Activated gamma-delta T cell treated with anti-CD3 and anti-CD28 coated beads, Interleukin-2, amount 50 U/mL, for 16 hours (primary cell): Measurements from ENCODE around the gene DPYD.

Experiments used
- DNase-seq: peaks from one replicate; pipeline ENCODE4 v3.0.0-alpha.2; 2020; ENCODE audit warnings: low read depth

DPYD gene

DNA sequence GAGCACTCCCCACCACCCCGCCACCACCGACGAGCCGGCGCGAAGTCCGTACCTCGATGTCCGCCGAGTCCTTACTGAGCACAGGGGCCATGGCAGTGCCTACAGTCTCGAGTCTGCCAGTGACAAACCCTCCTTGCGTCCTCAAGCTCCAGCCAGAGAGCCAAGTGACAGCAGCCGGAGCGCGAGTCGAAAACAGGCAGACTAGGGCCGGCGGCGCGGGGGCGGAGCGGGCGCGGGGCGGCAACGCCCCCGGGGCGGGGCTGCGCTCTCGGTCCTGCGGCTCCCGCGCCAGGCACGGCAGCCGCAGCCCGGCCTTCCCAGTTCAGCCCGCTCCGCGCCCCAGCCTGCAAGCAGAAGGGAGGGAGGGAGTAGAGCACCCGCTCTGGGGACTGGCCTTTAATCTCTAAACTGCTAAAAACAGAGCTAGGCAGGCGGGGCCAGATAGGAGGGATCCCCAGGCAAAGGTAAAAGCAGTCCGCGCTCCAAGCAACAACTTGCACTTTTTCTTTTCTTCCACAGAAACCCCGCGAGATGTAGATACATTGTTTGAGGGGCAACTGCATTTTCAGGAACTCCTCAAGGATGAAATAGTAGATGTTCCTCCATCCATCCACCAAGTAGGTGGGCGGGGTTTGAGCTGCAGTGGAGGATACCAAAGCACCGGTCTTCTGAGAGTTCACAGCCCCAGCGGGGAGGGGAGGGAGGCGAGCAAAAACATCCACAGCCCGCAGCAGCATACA lies at the start of gene DPYD:
Gene DPYD, minus strand, starts transcription at position 203 of the 740 bp plus-strand sequence. Its CDS starts 112 bp downstream, at position 91.
- DNase-seq, result peak; percentile 74

GRCh38 chr1:97960470-97960869 lies 39.6 kb upstream of the DPYD start:
- no peak for DNase-seq

- DNase-seq, result no peak
These were observed 26.9 kb upstream of the DPYD start for GRCh38 chr1:97947695-97948094.

DNA sequence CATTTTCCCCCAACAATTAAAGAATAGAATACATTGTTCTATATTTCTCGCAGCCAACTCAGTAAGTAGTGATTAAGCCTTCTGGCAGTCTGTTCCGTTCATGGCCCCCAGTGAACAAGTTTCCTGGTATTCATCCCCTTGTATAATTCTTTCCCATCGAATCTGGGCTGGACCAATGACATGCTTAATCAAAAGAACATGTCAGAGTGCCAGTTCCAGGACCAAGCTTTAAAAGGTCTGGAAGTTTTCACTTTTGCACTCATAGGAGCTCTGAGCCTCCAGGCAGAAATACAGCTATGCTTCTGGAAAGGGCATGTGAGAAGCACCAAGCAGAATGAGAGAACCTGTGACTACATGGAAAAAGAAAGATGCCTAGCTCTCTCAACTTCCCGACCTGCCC lies 22.5 kb upstream of the DPYD start:
- DNase-seq, result no peak

GRCh38 chr1:97942161-97943123 lies 21.6 kb upstream of the DPYD start:
- no peak for DNase-seq

DNA sequence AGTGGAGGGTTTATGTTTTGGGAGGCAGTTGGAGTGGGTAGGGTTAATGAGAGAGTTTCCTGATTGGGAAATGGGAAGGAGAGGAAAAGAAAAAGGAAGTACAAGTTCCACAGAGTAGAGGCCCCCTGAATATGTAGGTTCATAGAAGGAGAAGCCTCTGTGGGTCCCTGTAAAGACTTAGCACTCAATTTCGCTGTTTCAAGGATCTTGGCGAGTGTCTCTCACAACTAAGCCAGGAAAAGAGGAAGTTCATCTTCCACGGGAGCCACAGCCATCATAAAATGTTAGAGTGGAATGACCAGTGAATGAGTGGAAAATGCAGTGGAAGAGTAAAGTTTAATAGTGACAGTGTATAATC lies 17.4 kb upstream of the DPYD start:
- DNase-seq, result no peak

DNA sequence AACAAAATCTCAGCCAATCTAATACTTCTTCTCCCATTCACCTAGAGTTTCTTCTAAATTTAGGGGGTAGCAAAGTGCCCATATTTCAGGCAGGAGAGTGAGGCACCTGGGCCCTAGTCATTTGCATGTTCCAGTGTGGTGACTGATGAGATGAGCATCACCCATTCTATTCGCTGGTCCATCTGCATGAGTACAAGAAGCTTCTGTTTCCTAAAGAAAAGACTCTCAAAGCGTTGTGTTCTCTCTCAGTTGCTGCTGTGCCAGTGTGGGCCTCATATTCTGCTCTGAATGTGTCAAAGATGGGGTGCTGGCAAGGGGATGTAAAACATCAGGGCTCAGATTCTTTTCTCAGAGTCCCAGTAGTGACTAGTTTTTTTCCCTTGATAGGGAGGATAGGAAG lies 16.1 kb upstream of the DPYD start:
- no peak for DNase-seq

- DNase-seq, result no peak
These were observed 13.7 kb upstream of the DPYD start for GRCh38 chr1:97934491-97934890.

DNA sequence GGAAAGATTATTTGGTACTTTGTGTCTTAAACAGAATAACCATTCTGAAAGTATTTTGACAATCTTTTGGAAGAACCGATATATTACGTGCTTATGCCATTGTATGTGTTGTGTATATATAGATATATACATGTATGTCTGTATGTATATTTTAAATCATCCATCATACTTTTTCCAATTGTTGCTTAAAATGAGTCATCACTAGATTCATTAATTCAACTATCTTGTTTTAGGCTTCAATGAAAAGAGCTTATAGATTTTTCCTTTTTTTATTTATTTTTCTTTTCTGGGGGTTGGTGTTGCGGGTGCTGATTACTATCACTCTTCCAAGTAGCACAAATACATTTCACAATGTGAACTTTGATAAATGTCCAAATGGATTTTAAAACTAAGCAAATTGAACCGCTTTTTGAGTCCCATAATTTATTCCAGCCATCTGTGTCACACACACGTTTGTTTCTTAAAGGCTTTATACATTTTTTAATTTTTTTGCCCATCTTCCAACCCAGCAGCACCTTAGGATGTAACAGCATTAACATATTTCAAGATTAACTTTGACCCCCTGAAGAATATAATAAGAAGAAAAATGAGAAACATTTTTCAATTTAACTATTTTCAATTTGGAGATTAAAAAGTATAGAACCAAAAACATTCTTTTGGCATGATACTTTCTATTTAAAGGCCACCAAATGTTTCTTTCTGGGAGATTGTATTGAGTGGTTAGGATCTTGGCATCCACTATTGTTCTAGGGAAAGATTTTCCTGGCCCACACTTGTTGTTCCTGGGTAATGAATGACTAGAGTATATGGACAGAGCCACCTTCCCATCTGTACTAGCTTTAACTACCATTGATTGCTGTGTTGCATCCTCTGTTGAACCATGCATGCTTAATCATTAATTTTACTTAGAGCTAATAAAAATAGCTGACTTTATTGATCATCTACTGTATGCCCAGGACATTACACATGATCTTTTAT lies 9.3 kb upstream of the DPYD start:
- no peak for DNase-seq

DNA sequence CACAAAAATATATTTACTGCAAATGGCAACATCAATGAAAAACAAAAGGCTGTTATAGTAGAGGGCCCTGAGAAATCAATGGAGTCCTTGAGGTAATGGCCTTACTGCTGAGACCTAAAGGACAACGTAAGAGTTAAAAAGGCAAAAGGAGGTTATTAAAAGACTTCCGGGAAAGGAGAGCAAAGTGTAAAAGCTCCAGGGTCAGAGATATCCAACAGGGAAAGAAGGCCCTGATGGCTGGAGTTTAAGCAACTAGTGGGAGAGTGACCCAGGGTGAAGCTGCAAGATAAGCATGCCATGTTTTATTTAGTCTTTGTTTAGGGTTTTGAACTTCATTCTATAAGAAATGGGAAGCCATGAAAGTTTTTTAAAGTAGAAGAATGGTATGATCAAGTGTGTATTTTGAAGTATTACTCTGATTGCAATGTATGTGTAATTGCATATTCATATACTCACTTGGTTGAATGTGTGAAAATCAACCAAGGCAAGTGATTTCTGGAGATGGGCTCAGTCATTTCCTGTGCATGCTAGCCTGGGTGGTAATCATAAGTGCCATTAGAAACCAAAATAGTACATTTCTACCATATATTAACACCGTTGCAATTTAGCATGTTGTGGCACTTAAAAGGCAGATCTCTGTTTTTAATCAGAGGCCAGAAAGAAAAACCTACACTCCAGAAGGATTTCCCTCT lies 5.3 kb upstream of the DPYD start:
- no peak for DNase-seq

GRCh38 chr1:97925151-97925550 lies 4.3 kb upstream of the DPYD start:
- no peak for DNase-seq

GRCh38 chr1:97923811-97924210 lies 3.0 kb upstream of the DPYD start:
- DNase-seq, result no peak

GRCh38 chr1:97920276-97920831 lies 480 bp downstream of the DPYD start:
- DNase-seq, result no peak

DNA sequence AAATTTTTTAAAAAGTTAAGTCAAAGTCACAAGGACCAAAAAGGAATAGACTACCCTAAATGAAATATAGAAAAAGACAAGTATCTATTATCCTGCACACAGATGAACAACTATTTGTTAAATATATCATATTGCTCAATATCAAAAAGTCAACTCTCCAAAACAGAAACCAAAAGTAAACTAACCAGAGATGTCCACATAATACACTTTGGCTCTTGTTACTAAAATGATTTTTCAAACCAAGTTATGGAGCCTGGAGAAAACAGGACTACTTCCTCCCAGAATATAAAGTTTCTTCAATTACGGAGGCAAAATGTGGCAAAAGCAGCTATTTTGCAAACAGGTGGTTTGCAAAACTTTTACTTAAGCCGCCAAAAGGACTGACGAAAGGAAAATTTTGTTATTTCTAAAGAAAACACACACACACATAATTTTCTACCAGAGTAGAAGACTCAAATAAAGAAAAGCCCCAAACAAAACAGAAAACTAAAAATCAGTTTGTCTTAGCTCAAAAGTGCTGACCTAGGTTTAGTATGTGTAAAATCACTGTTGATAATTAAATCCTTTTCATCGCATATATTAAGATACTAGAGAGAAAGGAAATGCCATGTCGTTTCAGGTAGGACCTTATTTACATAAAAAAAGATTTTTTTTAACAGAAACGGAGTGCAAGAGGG lies 1.1 kb downstream of the DPYD start:
- DNase-seq, result no peak

- no peak for DNase-seq
These were observed 1.9 kb downstream of the DPYD start for GRCh38 chr1:97918961-97919360.

DNA sequence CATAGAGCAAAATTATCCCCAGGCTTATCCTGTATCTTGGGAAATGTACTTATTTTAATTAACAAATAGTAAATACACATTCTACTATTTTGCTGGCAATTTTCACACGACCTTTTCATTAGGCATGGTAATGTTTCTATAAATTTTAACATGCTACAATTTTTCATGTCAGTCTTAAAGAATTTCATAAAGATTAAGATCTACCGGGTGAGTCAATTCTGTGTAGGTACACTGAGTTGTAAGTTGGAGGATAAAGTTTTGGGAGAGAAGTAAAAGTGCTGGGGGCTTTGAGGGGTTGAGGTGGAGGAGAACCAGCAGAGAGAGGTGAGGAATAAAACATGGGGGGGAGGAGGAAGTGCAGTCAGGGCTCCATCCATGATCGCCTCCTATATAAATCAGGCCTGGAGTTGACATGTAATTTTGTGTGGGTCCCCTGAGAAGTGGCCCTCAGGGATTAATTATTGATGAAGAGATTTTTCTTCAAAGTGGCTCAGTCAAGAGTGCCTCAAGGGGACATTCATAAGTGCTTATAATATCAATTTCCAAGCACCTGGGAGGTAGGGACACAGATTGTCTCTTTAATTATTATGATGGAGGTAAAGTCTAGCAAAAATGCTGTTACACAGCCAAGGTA lies 7.2 kb downstream of the DPYD start:
- DNase-seq, result no peak

- no peak for DNase-seq
These were observed 9.3 kb downstream of the DPYD start for GRCh38 chr1:97911266-97912215.

DNA sequence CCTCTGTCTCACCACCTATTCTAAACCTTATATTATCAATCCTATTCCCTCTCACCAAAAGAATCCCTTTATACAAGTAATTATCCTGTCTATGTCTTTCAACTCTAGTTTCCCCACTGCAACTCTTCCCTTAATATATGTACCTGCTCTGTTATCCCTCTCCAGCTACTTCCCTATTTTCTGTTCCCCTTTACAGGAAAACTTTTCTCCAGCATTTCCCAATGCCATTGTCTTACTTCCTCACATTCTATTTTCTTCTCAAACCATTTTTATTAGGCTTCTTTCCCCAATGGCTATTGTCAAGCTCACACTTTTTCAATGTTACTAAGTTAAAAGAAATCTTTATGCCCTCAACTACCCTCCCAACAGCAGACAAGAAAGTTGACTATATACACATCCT lies 11.6 kb downstream of the DPYD start:
- no peak for DNase-seq

GRCh38 chr1:97907886-97908285 lies 12.9 kb downstream of the DPYD start:
- no peak for DNase-seq
